HepG2 (cell line): Measurements from ENCODE around the gene RAD23A. TPM values are rescaled to one million over a fixed set of nuclear protein-coding genes. Genes with fewer than 3 reads are reported as not detected.
A peak's percentile ranks its signal among the peaks of the same experiment; 100 is the strongest.

Source experiments
- GZF1 ChIP-seq: sonication (generic); formaldehyde crosslinking; IDR thresholded peaks from 2 replicates; pipeline ENCODE4 v1.5.1; 2020; ENCODE audit warnings: mild to moderate bottlenecking, missing genetic modification reagents
- HIVEP1 ChIP-seq: sonication (generic); formaldehyde crosslinking; IDR thresholded peaks from 2 replicates; pipeline ENCODE4 v1.4.0; 2020; ENCODE audit warnings: mild to moderate bottlenecking, missing genetic modification reagents
- HMG20B ChIP-seq: conservative IDR thresholded peaks from 2 replicates; pipeline ENCODE4 v1.6.1; 2016; ENCODE audit warnings: missing genetic modification reagents, missing compliant biosample characterization
- HNRNPK ChIP-seq: fragments of 200-400 bp; formaldehyde crosslinking; IDR thresholded peaks from 2 replicates; pipeline ENCODE4 v1.6.1; 2018; ENCODE audit warnings: low read length, low read depth, moderate library complexity, mild to moderate bottlenecking; ENCODE audit not compliant: poor library complexity, severe bottlenecking
- MXD3 ChIP-seq: IDR thresholded peaks from 2 replicates; pipeline ENCODE4 v1.6.1; 2016; ENCODE audit warnings: mild to moderate bottlenecking, missing biosample characterization, missing genetic modification reagents
- ZBTB46 ChIP-seq: sonication (generic); formaldehyde crosslinking; IDR thresholded peaks from 2 replicates; pipeline ENCODE4 v1.4.0; 2020; ENCODE audit warnings: mild to moderate bottlenecking, missing genetic modification reagents, borderline replicate concordance
- ZNF20 ChIP-seq: sonication (generic); formaldehyde crosslinking; IDR thresholded peaks from 2 replicates; pipeline ENCODE4 v1.4.0; 2020; ENCODE audit warnings: mild to moderate bottlenecking, moderate library complexity, missing genetic modification reagents
- ZNF230 ChIP-seq: sonication (generic); formaldehyde crosslinking; IDR thresholded peaks from 2 replicates; pipeline ENCODE4 v1.4.0; 2020; ENCODE audit warnings: mild to moderate bottlenecking, missing genetic modification reagents
- ZNF687 ChIP-seq: sonication (generic); formaldehyde crosslinking; IDR thresholded peaks from 2 replicates; pipeline ENCODE4 v1.5.1; 2020; ENCODE audit warnings: mild to moderate bottlenecking, missing genetic modification reagents, moderate library complexity
- ZNF761 ChIP-seq: sonication (generic); formaldehyde crosslinking; conservative IDR thresholded peaks from 2 replicates; pipeline ENCODE4 v1.4.0; 2020; ENCODE audit warnings: mild to moderate bottlenecking, missing genetic modification reagents
- polyA plus RNA-seq, 8 experiments: library from polyadenylated mRNA; depleted of rRNA in 3 of 8; stranded (reverse) in 7 of 8; unstranded in 1 of 8; fragments of >200 nt; fragmentation: Illumina TruSeq in 4 of 8; extraction: Trizol in 4 of 8; gene quantifications; 2 replicates each; pipeline versions ENCODE4 v1.2.1 to v1.2.3, GENCODE V29; 2011 to 2016; ENCODE audit warnings: low read depth in 4 of 8, missing spikeins in 1 of 8, mixed read lengths in 1 of 8; ENCODE audit not compliant: insufficient read depth in 1 of 8
- total RNA-seq, 5 experiments: library from RNA; depleted of rRNA; stranded (reverse); fragments of >200 nt; fragmentation: Illumina TruSeq; extraction: Trizol; gene quantifications; 2 replicates each; pipeline ENCODE4 v1.2.3, GENCODE V29; 2016; ENCODE audit warnings: low read depth in 1 of 5

The RAD23A gene
- total and polyA plus RNA-seq, 2 of the 13 experiments (the other 11 are each of a cell fraction or from before 2014, with no cell fraction given) = 42.5 to 54.2 TPM

- TF ChIP-seq ZNF687 = peak; percentile 6; the same call in 1 of the 2 replicates
- 0 out of 2 replicates have a peak, but pooled peaks have one; percentile 66 for TF ChIP-seq ZBTB46
- peak; percentile 33; the same call in 1 of the 2 replicates for TF ChIP-seq ZNF761 (CRISPR knock-in tag)
- 0 out of 2 replicates have a peak, but pooled peaks have one; percentile 52 for TF ChIP-seq ZNF20 (CRISPR knock-in tag)
- 0 out of 2 replicates have a peak, but pooled peaks have one; percentile 2 for TF ChIP-seq GZF1
- no peak for TF ChIP-seq HNRNPK
- TF ChIP-seq ZNF230 (CRISPR knock-in tag) = peak; percentile 75; the same call in 1 of the 2 replicates
- no peak for TF ChIP-seq HMG20B (CRISPR knock-in tag)
- TF ChIP-seq HIVEP1 (CRISPR knock-in tag) = peak; percentile 76
- TF ChIP-seq MXD3 (CRISPR knock-in tag) = 0 out of 2 replicates have a peak, but pooled peaks have one; percentile 7
These were observed 6.7 kb upstream of the RAD23A start (continued) for GRCh38 chr19:12938779-12939601.
